H9 (cell line): Measurements from ENCODE around the gene OR2A5. TPM values are rescaled to one million over a fixed set of nuclear protein-coding genes. Genes with fewer than 3 reads are reported as not detected.
"Not testable (repeated sequence)": the region's sequence is repeated elsewhere in the genome, so short reads cannot be mapped to it uniquely, and the experiment has no call there.

Source experiments
- DNase-seq: peaks from one replicate; pipeline ENCODE4 v3.0.0-alpha.2; 2017
- H2AFZ ChIP-seq: one replicate; pipeline ENCODE4 v1.6.1; 2013; ENCODE audit warnings: mild to moderate bottlenecking, low read length, control low read depth, moderate library complexity
- H2AK5ac ChIP-seq: 2 replicates; pipeline ENCODE4 v1.6.1; 2013; ENCODE audit warnings: low read length, control low read depth, mixed read lengths; ENCODE audit not compliant: insufficient read length
- H2BK120ac ChIP-seq: one replicate; pipeline ENCODE4 v1.6.1; 2013; ENCODE audit warnings: low read depth, mild to moderate bottlenecking, low read length, control low read depth, inconsistent platforms; ENCODE audit not compliant: poor library complexity, severe bottlenecking
- H2BK12ac ChIP-seq: 2 replicates; pipeline ENCODE4 v1.6.1; 2013; ENCODE audit warnings: low read length, control low read depth, mixed read lengths, low read depth; ENCODE audit not compliant: insufficient read length
- H2BK15ac ChIP-seq: 2 replicates; pipeline ENCODE4 v1.6.1; 2013; ENCODE audit warnings: low read depth, low read length, control low read depth
- H2BK20ac ChIP-seq: one replicate; pipeline ENCODE4 v1.6.1; 2013; ENCODE audit warnings: low read depth, mild to moderate bottlenecking, low read length, control low read depth, inconsistent platforms; ENCODE audit not compliant: poor library complexity, severe bottlenecking
- H2BK5ac ChIP-seq: 2 replicates; pipeline ENCODE4 v1.6.1; 2013; ENCODE audit warnings: low read length, control low read depth, mixed read lengths; ENCODE audit not compliant: insufficient read length
- H3K14ac ChIP-seq: 2 replicates; pipeline ENCODE4 v1.6.1; 2013; ENCODE audit warnings: low read length, control low read depth; ENCODE audit not compliant: insufficient read depth
- H3K18ac ChIP-seq: 2 replicates; pipeline ENCODE4 v1.6.1; 2013; ENCODE audit warnings: low read depth, mild to moderate bottlenecking, mixed read lengths, low read length, control low read depth; ENCODE audit not compliant: insufficient read length
- H3K23ac ChIP-seq: 2 replicates; pipeline ENCODE4 v1.6.1; 2013; ENCODE audit warnings: low read length, control low read depth, mixed read lengths, low read depth; ENCODE audit not compliant: insufficient read length
- H3K23me2 ChIP-seq: 2 replicates; pipeline ENCODE4 v1.6.1; 2013; ENCODE audit warnings: low read depth, mild to moderate bottlenecking, mixed read lengths, low read length, control low read depth; ENCODE audit not compliant: insufficient read length, poor library complexity, severe bottlenecking
- H3K27ac ChIP-seq: 2 replicates; pipeline ENCODE4 v1.5.1; 2013; ENCODE audit warnings: low read length, control low read depth, mixed read lengths, low read depth; ENCODE audit not compliant: insufficient read length
- H3K27me3 ChIP-seq: 2 replicates; pipeline ENCODE4 v1.6.1; 2013; ENCODE audit warnings: low read length, control low read depth, inconsistent platforms; ENCODE audit not compliant: insufficient read depth
- H3K4ac ChIP-seq: 2 replicates; pipeline ENCODE4 v1.6.1; 2013; ENCODE audit warnings: low read depth, mild to moderate bottlenecking, control low read depth, inconsistent platforms, low read length, moderate library complexity
- H3K4me1 ChIP-seq: 2 replicates; pipeline ENCODE4 v1.6.1; 2013; ENCODE audit warnings: low read length, control low read depth, inconsistent platforms; ENCODE audit not compliant: insufficient read depth
- H3K4me2 ChIP-seq: 2 replicates; pipeline ENCODE4 v1.6.1; 2013; ENCODE audit warnings: low read length, control low read depth, mixed read lengths; ENCODE audit not compliant: insufficient read length, insufficient read depth
- H3K56ac ChIP-seq: 2 replicates; pipeline ENCODE4 v1.6.1; 2013; ENCODE audit warnings: low read depth, mild to moderate bottlenecking, mixed read lengths, low read length, control low read depth; ENCODE audit not compliant: insufficient read length
- H3K79me1 ChIP-seq: 2 replicates; pipeline ENCODE4 v1.6.1; 2013; ENCODE audit warnings: low read depth, mild to moderate bottlenecking, moderate library complexity, low read length, control low read depth, inconsistent platforms; ENCODE audit not compliant: insufficient read depth, poor library complexity, severe bottlenecking
- H3K79me2 ChIP-seq: 2 replicates; pipeline ENCODE4 v1.6.1; 2013; ENCODE audit warnings: low read length, control low read depth, inconsistent platforms; ENCODE audit not compliant: insufficient read depth
- H3K9ac ChIP-seq: 2 replicates; pipeline ENCODE4 v1.6.1; 2013; ENCODE audit warnings: low read length, control low read depth, mixed read lengths; ENCODE audit not compliant: insufficient read length; ENCODE audit errors: extremely low read depth
- H3K9me3 ChIP-seq: one replicate; pipeline ENCODE4 v1.6.1; 2013; ENCODE audit warnings: low read depth, low read length, inconsistent platforms; ENCODE audit not compliant: control insufficient read depth
- H3T11ph ChIP-seq: one replicate; pipeline ENCODE4 v1.6.1; 2013; ENCODE audit warnings: mild to moderate bottlenecking, low read length, control low read depth, inconsistent platforms
- H4K20me1 ChIP-seq: one replicate; pipeline ENCODE4 v1.6.1; 2013; ENCODE audit not compliant: control insufficient read depth, insufficient read length, insufficient read depth
- H4K5ac ChIP-seq: 2 replicates; pipeline ENCODE4 v1.6.1; 2013; ENCODE audit warnings: low read depth, mild to moderate bottlenecking, mixed read lengths, low read length, control low read depth; ENCODE audit not compliant: insufficient read length
- H4K8ac ChIP-seq: replicated peaks from 2 replicates; pipeline ENCODE4 v1.6.1; 2013; ENCODE audit warnings: low read length, control low read depth, mixed read lengths, low read depth; ENCODE audit not compliant: insufficient read length
- H4K91ac ChIP-seq: 2 replicates; pipeline ENCODE4 v1.6.1; 2013; ENCODE audit warnings: low read depth, mild to moderate bottlenecking, moderate library complexity, mixed read lengths, low read length, control low read depth; ENCODE audit not compliant: insufficient read length
- H3K27ac Mint-ChIP-seq, 3 experiments: 2 replicates in 2 of 3; 3 replicates in 1 of 3; pipeline ENCODE4 v1.8.0; 2020 to 2021; ENCODE audit warnings: mixed read lengths in 3 of 3, mild to moderate bottlenecking in 1 of 3, moderate library complexity in 1 of 3
- H3K27me3 Mint-ChIP-seq: 2 replicates; pipeline ENCODE4 v1.8.0; 2021; ENCODE audit warnings: low read depth, mild to moderate bottlenecking, moderate library complexity, mixed read lengths
- H3K36me3 Mint-ChIP-seq, 3 experiments: 2 replicates in 2 of 3; 3 replicates in 1 of 3; pipeline ENCODE4 v1.8.0; 2020 to 2021; ENCODE audit warnings: low read depth in 3 of 3, mixed read lengths in 3 of 3; ENCODE audit not compliant: insufficient read depth in 1 of 3
- H3K4me1 Mint-ChIP-seq, 2 experiments: 2 replicates each; pipeline ENCODE4 v1.8.0; 2020; ENCODE audit warnings: mixed read lengths in 2 of 2
- H3K4me3 Mint-ChIP-seq, 2 experiments: 2 replicates in 1 of 2; 3 replicates in 1 of 2; pipeline ENCODE4 v1.8.0; 2020 to 2021; ENCODE audit warnings: mild to moderate bottlenecking in 2 of 2, mixed read lengths in 2 of 2, moderate library complexity in 1 of 2
- H3K9me3 Mint-ChIP-seq, 2 experiments: 2 replicates in 1 of 2; 3 replicates in 1 of 2; pipeline ENCODE4 v1.8.0; 2020; ENCODE audit warnings: mild to moderate bottlenecking in 2 of 2, mixed read lengths in 2 of 2, moderate library complexity in 1 of 2
- CTCF ChIP-seq: fragments of 200-600 bp; sonication (generic); conservative IDR thresholded peaks from 3 replicates; pipeline ENCODE4 v1.8.0; 2021; ENCODE audit warnings: antibody characterized with exemption, mild to moderate bottlenecking
- WGBS: extraction: QIAGEN DNeasy Blood & Tissue Kit; methylation state at CpG from one replicate; pipeline ENCODE4 v1.1.7; 2013; ENCODE audit warnings: missing lambda C conversion rate, low lambda C conversion rate, mixed read lengths; ENCODE audit not compliant: insufficient read length; ENCODE audit errors: extremely low coverage; 5-methylcytosine and 5-hydroxymethylcytosine counted together
- total RNA-seq: library from RNA; stranded (reverse); gene quantifications from 2 replicates; pipeline ENCODE4 v1.2.1, GENCODE V29; 2021

OR2A5 gene
- total RNA-seq, 1 experiment from 2014 or later, result not detected

- Histone ChIP-seq H4K8ac (no peak overlapping the region), H3K23me2 (no peaks in the 10 kb centered on the region), H4K91ac (no peak overlapping the region), H3K9me3 (peaks cover 12% of the 10 kb centered on the region), H4K20me1 (no peaks in the 10 kb centered on the region), H2BK20ac (no peak overlapping the region), H2AK5ac (no peak overlapping the region), H2BK12ac (no peak overlapping the region), H3K4me1 (no peaks in the 10 kb centered on the region), H2BK120ac (no peak overlapping the region), H3K79me2 (no peaks in the 10 kb centered on the region), H2BK15ac (no peak overlapping the region), H3K4ac (no peak overlapping the region), H3T11ph (no peak overlapping the region), H3K18ac (no peak overlapping the region), H2AFZ (no peak overlapping the region), H3K27me3 (no peaks in the 10 kb centered on the region), H3K4me2 (no peak overlapping the region), H3K27ac (no peak overlapping the region), H3K14ac (no peak overlapping the region), H3K9ac (no peak overlapping the region), H3K23ac (no peak overlapping the region), H2BK5ac (no peak overlapping the region), H3K79me1 (no peaks in the 10 kb centered on the region), H3K56ac (no peak overlapping the region), H4K5ac (no peak overlapping the region)
- peaks cover 3% of the 10 kb centered on the region for H3K27me3 Mint-ChIP-seq
- WGBS, result no CpG with 5 or more reads among the region's 2 CpGs
- peaks cover 32 to 35% of the 10 kb centered on the region in 2 experiments for H3K9me3 Mint-ChIP-seq
- peaks cover 12 to 22% (median 18%) of the 10 kb centered on the region in 3 experiments for H3K36me3 Mint-ChIP-seq
- DNase-seq, result no peak
- no peak for TF ChIP-seq CTCF
- H3K27ac Mint-ChIP-seq, result no peak overlapping the region
- no peaks in the 10 kb centered on the region for H3K4me1 Mint-ChIP-seq
- H3K4me3 Mint-ChIP-seq, result no peak overlapping the region
Measured at GRCh38 chr7:144009361-144009760, 39.4 kb upstream of the OR2A5 start.

GRCh38 chr7:144010061-144010460, 38.7 kb upstream of the OR2A5 start:
- H3K79me2 ChIP-seq, DNase-seq, H3K56ac ChIP-seq, H3K4ac ChIP-seq, H3K4me2 ChIP-seq, H2BK12ac ChIP-seq, H4K91ac ChIP-seq, H2BK15ac ChIP-seq, H3K4me1 Mint-ChIP-seq, H2AFZ ChIP-seq, H3K9ac ChIP-seq, H3T11ph ChIP-seq, H3K4me1 ChIP-seq, H3K27ac ChIP-seq, H2BK20ac ChIP-seq, H2BK120ac ChIP-seq, H3K27me3 Mint-ChIP-seq, H3K14ac ChIP-seq, H3K23ac ChIP-seq, H3K79me1 ChIP-seq, H4K5ac ChIP-seq, H3K4me3 Mint-ChIP-seq, H4K8ac ChIP-seq, H4K20me1 ChIP-seq, H3K18ac ChIP-seq, H3K27ac Mint-ChIP-seq, H3K27me3 ChIP-seq, H3K23me2 ChIP-seq, H2BK5ac ChIP-seq, H2AK5ac ChIP-seq: not testable (repeated sequence)
- Mint-ChIP-seq H3K9me3 (peaks cover 32 to 35% of the 10 kb centered on the region in 2 experiments), H3K36me3 (peaks cover 12 to 22% (median 18%) of the 10 kb centered on the region in 3 experiments)
- H3K9me3 ChIP-seq, result peaks cover 12% of the 10 kb centered on the region
